Activated naive CD8-positive, alpha-beta T cell treated with anti-CD3 and anti-CD28 coated beads, Interleukin-2, amount 10 ng/mL, durations not matched to agents 7 days and 5 days (primary cell): ENCODE results near the gene CLCN7. TPM values are rescaled to one million over a fixed set of nuclear protein-coding genes. Genes with fewer than 3 reads are reported as not detected.
"Not testable (repeated sequence)": the region's sequence is repeated elsewhere in the genome, so short reads cannot be mapped to it uniquely, and the experiment has no call there.

ENCODE experiments used
- ATAC-seq: fragments of 150-1000 bp; cut with Tn5 transposase; one replicate; pipeline ENCODE4 v1.10.0; 2021; ENCODE audit warnings: low read depth, moderate library complexity
- POLR2A ChIA-PET: fragments of 350-600 bp; sonication (Branson Sonifier 250); formaldehyde crosslinking; loops from one replicate; lab custom pipeline; 2021; ENCODE audit warnings: antibody characterized with exemption; lab: Charles Lee
- DNase-seq: peaks from one replicate; pipeline ENCODE4 v3.0.0; 2021
- H3K27ac Mint-ChIP-seq: one replicate; pipeline ENCODE4 v1.8.0; 2022; ENCODE audit warnings: mild to moderate bottlenecking, mixed read lengths
- H3K27me3 Mint-ChIP-seq: one replicate; pipeline ENCODE4 v1.8.0; 2022; ENCODE audit warnings: mild to moderate bottlenecking, moderate library complexity, mixed read lengths
- H3K36me3 Mint-ChIP-seq: one replicate; pipeline ENCODE4 v1.8.0; 2021; ENCODE audit warnings: mild to moderate bottlenecking, mixed read lengths
- H3K4me1 Mint-ChIP-seq: one replicate; pipeline ENCODE4 v1.8.0; 2021; ENCODE audit warnings: mixed read lengths
- H3K4me3 Mint-ChIP-seq: one replicate; pipeline ENCODE4 v1.8.0; 2022; ENCODE audit warnings: mild to moderate bottlenecking, moderate library complexity, mixed read lengths
- H3K9me3 Mint-ChIP-seq: one replicate; pipeline ENCODE4 v1.8.0; 2021; ENCODE audit warnings: mixed read lengths
- total RNA-seq, 2 experiments: library from RNA; stranded (reverse); gene quantifications; one replicate each; pipeline ENCODE4 v1.2.3, GENCODE V29; 2021

CLCN7 gene
- total RNA-seq, 2 experiments from 2014 or later = 69.7 to 72.2 TPM

DNA sequence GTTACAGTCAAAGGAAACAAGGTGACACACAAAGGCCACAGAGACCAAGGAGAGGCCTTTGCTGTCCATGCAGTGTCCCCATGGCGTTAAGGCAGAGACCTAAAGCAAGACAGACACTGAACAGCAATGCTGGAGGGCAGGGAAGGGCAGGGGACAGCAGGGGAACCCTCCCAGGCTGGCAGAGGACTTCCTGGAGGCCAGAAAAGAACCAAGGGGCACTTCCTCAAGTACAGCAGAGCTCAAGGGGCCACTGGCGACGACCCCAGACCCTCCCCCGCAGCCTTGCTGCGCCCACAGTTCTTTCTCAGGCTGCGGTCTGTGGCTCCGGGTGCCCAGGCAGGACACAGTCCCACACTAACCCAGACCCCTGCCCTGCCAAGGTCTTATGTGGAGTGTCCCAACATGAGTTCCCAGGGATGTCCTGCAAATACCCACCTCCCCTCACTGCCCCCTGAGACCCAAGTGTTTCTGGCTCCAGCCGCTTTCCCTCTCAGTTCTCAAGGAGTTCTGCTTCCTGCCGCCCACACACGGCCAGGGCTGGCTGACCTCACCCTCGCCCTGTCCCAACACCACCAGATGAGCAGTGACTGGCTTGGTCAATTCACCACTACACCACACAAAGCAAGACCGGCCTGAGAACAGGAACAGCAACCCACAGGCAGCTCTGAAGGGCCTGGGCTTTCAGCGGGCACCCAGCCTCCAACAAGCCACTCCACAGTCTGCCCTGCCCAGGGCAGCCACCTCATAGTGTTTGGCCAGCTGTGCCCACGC lies 4.2 kb downstream of the CLCN7 start:
- Mint-ChIP-seq H3K27ac (peak overlapping the region; percentile 42), H3K36me3 (no peaks in the 10 kb centered on the region), H3K4me3 (no peak overlapping the region), H3K4me1 (peaks cover 16% of the 10 kb centered on the region), H3K9me3 (no peaks in the 10 kb centered on the region), H3K27me3 (no peaks in the 10 kb centered on the region)
- DNase-seq = no peak
- POLR2A ChIA-PET = no interaction called here
- ATAC-seq = no peak

DNA sequence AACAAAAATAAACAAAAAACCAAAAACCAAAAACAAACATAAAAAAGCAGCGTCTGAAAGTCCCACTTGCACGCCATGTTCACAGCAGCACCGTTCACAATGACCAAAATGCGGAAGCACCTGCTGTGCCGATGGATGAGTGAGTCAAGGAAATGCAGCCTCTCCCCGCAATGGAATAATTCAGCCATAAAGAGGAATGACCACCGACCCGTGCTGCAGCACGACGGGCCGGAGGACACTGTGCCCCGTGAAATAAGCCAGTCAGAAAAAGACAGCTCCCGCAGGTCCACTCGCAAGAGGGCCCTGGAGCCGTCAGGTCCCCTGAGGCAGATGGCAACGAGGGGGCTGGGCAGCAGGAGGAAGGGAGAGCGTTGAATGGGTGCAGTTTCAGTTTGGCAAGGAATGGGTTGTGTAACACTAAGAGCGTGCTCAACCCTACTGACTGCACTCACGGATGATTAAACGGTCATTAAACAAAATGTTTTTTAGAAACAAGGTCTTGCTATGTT lies 5.1 kb downstream of the CLCN7 start:
- Mint-ChIP-seq H3K27me3 (no peaks in the 10 kb centered on the region), H3K27ac (no peak overlapping the region), H3K4me3 (peak overlapping the region; percentile 6), H3K4me1 (peaks cover 14% of the 10 kb centered on the region), H3K36me3 (no peaks in the 10 kb centered on the region), H3K9me3 (no peaks in the 10 kb centered on the region)
- ATAC-seq (no peak), DNase-seq (no peak)
- POLR2A ChIA-PET = no interaction called here

- POLR2A ChIA-PET, H3K27me3 Mint-ChIP-seq, H3K36me3 Mint-ChIP-seq, DNase-seq, H3K9me3 Mint-ChIP-seq, H3K4me3 Mint-ChIP-seq, H3K27ac Mint-ChIP-seq, ATAC-seq: not testable (repeated sequence)
- H3K4me1 Mint-ChIP-seq = peaks cover 13% of the 10 kb centered on the region
Observed at GRCh38 chr16:1469141-1469540, 5.7 kb downstream of the CLCN7 start.

DNA sequence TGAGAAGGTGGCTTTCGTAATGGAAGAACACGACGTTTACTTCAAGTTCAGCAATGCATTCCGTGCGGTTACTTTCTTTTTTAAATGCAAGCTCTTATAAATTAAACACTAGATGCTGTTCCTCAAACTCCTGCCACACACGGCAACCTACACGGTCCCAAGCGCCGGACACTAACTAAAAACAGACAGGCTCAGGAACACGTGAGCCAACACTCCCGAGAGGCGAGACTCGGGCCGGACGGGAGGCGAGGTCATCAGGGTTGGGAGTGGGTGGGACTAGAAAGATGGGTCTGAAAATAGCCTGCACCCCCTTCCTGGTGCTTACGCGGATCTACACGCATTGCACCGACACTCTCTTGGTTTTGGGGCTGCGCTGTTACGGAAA lies 6.4 kb downstream of the CLCN7 start:
- ATAC-seq (no peak), DNase-seq (no peak)
- Mint-ChIP-seq H3K27ac (no peak overlapping the region), H3K4me1 (peaks cover 11% of the 10 kb centered on the region), H3K4me3 (no peak overlapping the region), H3K27me3 (no peaks in the 10 kb centered on the region), H3K9me3 (no peaks in the 10 kb centered on the region), H3K36me3 (no peaks in the 10 kb centered on the region)
- POLR2A ChIA-PET = interaction anchor here (0.6 kb wide), 1 partner anchor 237 kb away, joined by 3 read pairs; no protein-coding TSS in a partner anchor

- no peak overlapping the region for H3K4me3 Mint-ChIP-seq
- no peak overlapping the region for H3K27ac Mint-ChIP-seq
- no peak for DNase-seq
- H3K9me3 Mint-ChIP-seq = no peaks in the 10 kb centered on the region
- H3K36me3 Mint-ChIP-seq = no peaks in the 10 kb centered on the region
- peaks cover 4% of the 10 kb centered on the region for H3K4me1 Mint-ChIP-seq
- no peak for ATAC-seq
- POLR2A ChIA-PET = no interaction called here
- H3K27me3 Mint-ChIP-seq = no peaks in the 10 kb centered on the region
Observed at GRCh38 chr16:1466968-1467521, 7.8 kb downstream of the CLCN7 start.

- H3K4me1 Mint-ChIP-seq = peaks cover 4% of the 10 kb centered on the region
- DNase-seq = no peak
- no peak for ATAC-seq
- H3K9me3 Mint-ChIP-seq = no peaks in the 10 kb centered on the region
- H3K36me3 Mint-ChIP-seq = no peaks in the 10 kb centered on the region
- POLR2A ChIA-PET = no interaction called here
- H3K4me3 Mint-ChIP-seq = no peak overlapping the region
- no peak overlapping the region for H3K27ac Mint-ChIP-seq
- no peaks in the 10 kb centered on the region for H3K27me3 Mint-ChIP-seq
Observed at GRCh38 chr16:1466054-1466453, 8.8 kb downstream of the CLCN7 start.

- no peaks in the 10 kb centered on the region for H3K27me3 Mint-ChIP-seq
- H3K4me3 Mint-ChIP-seq = no peak overlapping the region
- H3K9me3 Mint-ChIP-seq = no peaks in the 10 kb centered on the region
- DNase-seq (no peak), ATAC-seq (no peak)
- H3K4me1 Mint-ChIP-seq = peaks cover 4% of the 10 kb centered on the region
- H3K36me3 Mint-ChIP-seq = no peaks in the 10 kb centered on the region
- POLR2A ChIA-PET = no interaction called here
- H3K27ac Mint-ChIP-seq = no peak overlapping the region
Observed at GRCh38 chr16:1465567-1465915, 9.3 kb downstream of the CLCN7 start.

DNA sequence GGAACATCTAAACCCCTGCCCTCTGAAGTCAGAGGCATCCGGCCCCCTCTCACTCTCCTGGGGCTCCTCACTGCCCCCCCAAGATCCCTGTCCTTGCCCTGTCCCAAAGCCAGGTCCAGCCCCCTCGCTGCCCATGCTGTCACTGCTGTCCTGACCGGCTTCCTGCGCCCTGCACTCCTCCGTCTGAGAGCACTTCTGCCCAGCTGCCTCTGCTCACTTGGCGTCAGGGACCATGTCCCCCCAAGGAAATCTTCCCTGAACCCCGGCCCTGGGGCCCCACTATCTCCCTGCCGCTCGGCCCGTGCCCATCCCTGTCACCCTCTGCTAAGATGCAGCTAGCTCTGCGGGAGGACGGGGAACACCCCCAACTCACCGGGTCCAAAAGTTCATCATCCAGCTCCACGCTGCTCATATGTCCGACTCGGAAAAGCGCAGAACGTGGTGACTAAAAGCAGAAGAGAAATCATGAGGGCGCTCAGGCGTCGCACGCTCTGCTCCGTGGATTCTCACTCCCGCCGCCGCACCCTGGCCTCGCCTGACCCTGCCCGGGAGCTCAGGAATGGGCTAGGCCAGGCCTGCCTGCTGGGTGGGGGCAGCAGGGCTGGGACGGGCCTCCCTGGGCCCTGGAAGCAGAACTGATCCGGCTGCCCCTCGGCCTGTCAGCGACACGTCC lies 9.8 kb downstream of the CLCN7 start:
- ATAC-seq = no peak
- Mint-ChIP-seq H3K9me3 (no peaks in the 10 kb centered on the region), H3K4me1 (peaks cover 2% of the 10 kb centered on the region), H3K4me3 (no peak overlapping the region), H3K36me3 (no peaks in the 10 kb centered on the region), H3K27ac (no peak overlapping the region), H3K27me3 (no peaks in the 10 kb centered on the region)
- DNase-seq = no peak
- POLR2A ChIA-PET = no interaction called here

DNA sequence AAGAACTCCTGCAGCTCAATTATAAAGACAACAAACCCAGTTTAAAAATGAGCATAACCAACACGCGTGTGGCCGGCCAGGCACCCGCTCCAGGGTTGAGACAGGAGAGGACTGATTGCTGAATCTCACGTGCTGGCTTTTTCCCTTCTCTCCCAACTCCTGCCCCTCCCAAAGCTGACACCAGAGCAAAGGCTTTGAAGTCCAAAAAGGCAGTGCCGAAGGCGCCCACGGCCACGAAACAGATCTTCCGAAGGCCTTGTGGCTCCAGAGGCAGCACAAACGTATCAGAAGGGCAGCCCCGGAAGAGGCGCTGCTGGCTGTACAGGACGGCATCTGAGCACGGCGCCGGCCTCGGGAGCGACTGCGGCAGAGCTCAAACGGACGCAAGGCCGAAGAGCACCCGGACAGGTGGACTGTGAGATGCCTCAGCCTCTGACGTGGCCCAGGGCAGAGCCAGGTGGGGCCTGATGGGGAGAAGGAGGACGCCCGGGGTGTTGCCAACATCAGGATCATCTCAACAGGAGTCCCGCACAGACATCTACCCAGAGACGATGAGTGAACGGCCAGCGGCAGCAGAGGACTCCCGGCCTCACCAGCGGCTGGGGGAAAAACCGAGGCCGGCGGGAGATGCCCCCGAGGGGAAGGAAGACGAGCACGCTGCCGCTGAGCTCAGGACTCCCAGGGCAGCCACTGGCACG lies 10.5 kb downstream of the CLCN7 start:
- Mint-ChIP-seq H3K27me3 (no peaks in the 10 kb centered on the region), H3K36me3 (no peaks in the 10 kb centered on the region), H3K4me1 (no peaks in the 10 kb centered on the region), H3K4me3 (no peak overlapping the region), H3K27ac (no peak overlapping the region), H3K9me3 (no peaks in the 10 kb centered on the region)
- DNase-seq (no peak), ATAC-seq (no peak)
- POLR2A ChIA-PET = no interaction called here

DNA sequence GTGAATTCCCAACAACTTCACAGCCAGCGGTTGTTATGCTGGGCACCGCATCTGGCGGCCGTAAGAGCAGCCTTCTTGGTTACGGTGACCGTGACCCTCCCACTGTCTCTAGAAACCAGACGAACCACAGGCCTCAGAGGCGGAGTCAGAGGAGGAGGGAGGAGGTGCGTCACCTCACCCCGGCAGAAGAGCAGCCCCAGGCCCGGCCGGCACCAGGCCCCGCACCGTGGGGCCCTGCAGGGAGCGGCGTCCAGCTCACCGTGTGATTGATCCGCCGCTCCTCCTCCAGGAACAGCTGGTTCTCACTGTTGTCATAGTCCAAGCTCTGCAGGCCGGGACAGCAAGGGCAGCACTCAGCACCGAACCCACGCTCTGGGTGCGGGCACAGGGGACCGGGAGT lies 13.7 kb downstream of the CLCN7 start:
- Mint-ChIP-seq H3K27me3 (no peaks in the 10 kb centered on the region), H3K9me3 (no peaks in the 10 kb centered on the region), H3K36me3 (no peaks in the 10 kb centered on the region), H3K4me1 (no peaks in the 10 kb centered on the region), H3K27ac (no peak overlapping the region), H3K4me3 (no peak overlapping the region)
- DNase-seq = no peak
- POLR2A ChIA-PET = no interaction called here
- no peak for ATAC-seq

GRCh38 chr16:1460602-1461138 lies 14.2 kb downstream of the CLCN7 start:
- Mint-ChIP-seq H3K9me3 (no peaks in the 10 kb centered on the region), H3K36me3 (no peaks in the 10 kb centered on the region), H3K4me1 (no peaks in the 10 kb centered on the region), H3K27me3 (no peaks in the 10 kb centered on the region), H3K27ac (no peak overlapping the region), H3K4me3 (no peak overlapping the region)
- ATAC-seq = no peak
- POLR2A ChIA-PET = no interaction called here
- DNase-seq = no peak

- H3K27me3 Mint-ChIP-seq = no peaks in the 10 kb centered on the region
- ATAC-seq = no peak
- no peaks in the 10 kb centered on the region for H3K4me1 Mint-ChIP-seq
- H3K4me3 Mint-ChIP-seq = no peak overlapping the region
- no peaks in the 10 kb centered on the region for H3K36me3 Mint-ChIP-seq
- POLR2A ChIA-PET = no interaction called here
- no peak for DNase-seq
- H3K9me3 Mint-ChIP-seq = no peaks in the 10 kb centered on the region
- no peak overlapping the region for H3K27ac Mint-ChIP-seq
Observed at GRCh38 chr16:1459967-1460366, 14.9 kb downstream of the CLCN7 start.

- POLR2A ChIA-PET = no interaction called here
- Mint-ChIP-seq H3K27ac (no peak overlapping the region), H3K4me1 (peaks cover 4% of the 10 kb centered on the region), H3K36me3 (no peaks in the 10 kb centered on the region), H3K9me3 (no peaks in the 10 kb centered on the region), H3K27me3 (no peaks in the 10 kb centered on the region), H3K4me3 (no peak overlapping the region)
- DNase-seq = no peak
- ATAC-seq = no peak
Observed at GRCh38 chr16:1458977-1459341, 15.9 kb downstream of the CLCN7 start.
